Endothelial cell of umbilical vein (primary cell): ENCODE results near the gene IGFBP2. TPM values are rescaled to one million over a fixed set of nuclear protein-coding genes. Genes with fewer than 3 reads are reported as not detected.

Experiments
- BruUV-seq: library from RNA; stranded (reverse); fragments of 400-500 nt; replicated peaks from 2 replicates; lab custom pipeline; 2021; lab: Mats Ljungman, UMichigan
- CTCF ChIA-PET: fragments of 300-600, 350-600 bp; sonication (Branson Sonifier 250); formaldehyde crosslinking; loops from one replicate; lab custom pipeline; 2021; ENCODE audit warnings: antibody characterized with exemption, inconsistent platforms; lab: Charles Lee
- POLR2A ChIA-PET: fragments of 300-600, 350-600 bp; sonication (Branson Sonifier 250); formaldehyde crosslinking; loops from one replicate; lab custom pipeline; 2021; ENCODE audit warnings: antibody characterized with exemption, inconsistent platforms; lab: Charles Lee
- DNase-seq: peaks from one replicate; pipeline ENCODE4 v3.0.0-alpha.2; 2011; ENCODE audit warnings: low read depth, low spot score
- FAIRE-seq: peaks from 2 replicates; lab custom pipeline; 2011; peaks lifted over from hg19 to GRCh38; lab: Jason Lieb, UNC
- H2AFZ ChIP-seq: 2 replicates; pipeline ENCODE4 v1.6.0; 2012; ENCODE audit warnings: low read depth, low read length, control low read depth, inconsistent platforms
- H3K27ac ChIP-seq: 2 replicates; pipeline ENCODE4 v1.5.1; 2011; ENCODE audit warnings: low read depth, mild to moderate bottlenecking, control low read depth, low read length, moderate library complexity; ENCODE audit not compliant: insufficient read depth
- H3K27me3 ChIP-seq, 2 experiments: 2 replicates each; pipeline versions ENCODE4 v1.6.0 to v1.6.1; 2011; ENCODE audit warnings: low read length in 2 of 2, mixed read lengths in 1 of 2; ENCODE audit not compliant: control insufficient read depth in 2 of 2, insufficient read depth in 2 of 2
- H3K36me3 ChIP-seq, 2 experiments: 2 replicates in 1 of 2; 3 replicates in 1 of 2; pipeline ENCODE4 v1.5.1; 2011; ENCODE audit warnings: low read length in 2 of 2, mild to moderate bottlenecking in 1 of 2, moderate library complexity in 1 of 2; ENCODE audit not compliant: control insufficient read depth in 2 of 2, insufficient read depth in 2 of 2; ENCODE audit errors: extremely low read depth in 1 of 2
- H3K4me1 ChIP-seq: 3 replicates; pipeline ENCODE4 v1.5.1; 2011; ENCODE audit warnings: mild to moderate bottlenecking, low read length; ENCODE audit not compliant: control insufficient read depth, insufficient read depth; ENCODE audit errors: extremely low read depth
- H3K4me2 ChIP-seq: 2 replicates; pipeline ENCODE4 v1.6.1; 2011; ENCODE audit warnings: low read length, control low read depth, mixed read lengths; ENCODE audit not compliant: insufficient read depth
- H3K4me3 ChIP-seq, 3 experiments: fragments of 200-600 bp in 1 of 3; sonication (generic), shearing (Covaris generic) in 1 of 3; replicated peaks in 1 of 3; 2 replicates each; pipeline ENCODE4 v1.5.1; 2011 to 2016; ENCODE audit warnings: control low read depth in 3 of 3, low read length in 3 of 3, mild to moderate bottlenecking in 2 of 3, inconsistent platforms in 1 of 3, low read depth in 1 of 3, moderate library complexity in 1 of 3; ENCODE audit not compliant: insufficient read depth in 1 of 3
- H3K79me2 ChIP-seq: 2 replicates; pipeline ENCODE4 v1.6.0; 2012; ENCODE audit warnings: low read length, inconsistent platforms; ENCODE audit not compliant: control insufficient read depth, insufficient read depth
- H3K9ac ChIP-seq: replicated peaks from 2 replicates; pipeline ENCODE3; 2011; ENCODE audit warnings: low read length, control low read depth; ENCODE audit not compliant: insufficient read depth; ENCODE audit errors: extremely low read depth
- H3K9me1 ChIP-seq: replicated peaks from 3 replicates; pipeline ENCODE4 v1.6.0; 2011; ENCODE audit warnings: mild to moderate bottlenecking, low read length; ENCODE audit not compliant: control insufficient read depth, insufficient read depth; ENCODE audit errors: extremely low read depth
- H3K9me3 ChIP-seq: replicated peaks from 2 replicates; pipeline ENCODE4 v1.5.1; 2012; ENCODE audit warnings: low read length, inconsistent platforms; ENCODE audit not compliant: control insufficient read depth, insufficient read depth
- H4K20me1 ChIP-seq: replicated peaks from 2 replicates; pipeline ENCODE3; 2011; ENCODE audit warnings: mild to moderate bottlenecking, low read length; ENCODE audit not compliant: control insufficient read depth, insufficient read depth; ENCODE audit errors: extremely low read depth
- EZH2 ChIP-seq: IDR thresholded peaks from 2 replicates; pipeline ENCODE4 v1.6.1; 2012; ENCODE audit warnings: borderline replicate concordance, low read depth, mild to moderate bottlenecking, moderate library complexity, low read length, inconsistent platforms; ENCODE audit not compliant: severe bottlenecking
- FOS ChIP-seq: IDR thresholded peaks from 2 replicates; pipeline ENCODE4 v1.6.1; 2011; ENCODE audit warnings: mild to moderate bottlenecking, low read length, moderate library complexity, borderline replicate concordance; ENCODE audit not compliant: insufficient read depth
- GATA2 ChIP-seq: IDR thresholded peaks from 2 replicates; pipeline ENCODE4 v1.7.0; 2011; ENCODE audit warnings: low read depth, mild to moderate bottlenecking, moderate library complexity, mixed read lengths, low read length; ENCODE audit not compliant: insufficient read length, insufficient read depth
- JUN ChIP-seq: IDR thresholded peaks from 2 replicates; pipeline ENCODE4 v1.6.1; 2011; ENCODE audit warnings: borderline replicate concordance, low read depth; ENCODE audit not compliant: insufficient read length, insufficient read depth
- MYC ChIP-seq: IDR thresholded peaks from one replicate; pipeline ENCODE4 v1.6.1; 2011; ENCODE audit warnings: mild to moderate bottlenecking, low read depth, low read length
- POLR2A ChIP-seq: IDR thresholded peaks from 2 replicates; pipeline ENCODE4 v1.6.1; 2012; ENCODE audit warnings: low read depth, mild to moderate bottlenecking, control low read depth, low read length
- POLR2AphosphoS5 ChIP-seq: IDR thresholded peaks from 2 replicates; pipeline ENCODE4 v1.6.1; 2012; ENCODE audit warnings: low read depth, mild to moderate bottlenecking, control low read depth, low read length, moderate library complexity; ENCODE audit not compliant: insufficient read depth
- dilution Hi-C: fragments of 300-500 bp; cut with MboI; formaldehyde crosslinking; loops from one replicate; pipeline ENCODE4 v1.15.0; 2019; ENCODE audit warnings: low sequenced_read_pairs; ENCODE audit not compliant: extremely low pct_ligation_motif_present
- intact Hi-C: fragments of 100-400 bp; cut with micrococcal nuclease; formaldehyde crosslinking; loops from one replicate; pipeline ENCODE4 v1.10.0; 2022
- polyA plus RNA-seq, 4 experiments: library from polyadenylated mRNA; depleted of rRNA in 3 of 4; stranded (reverse) in 3 of 4; unstranded in 1 of 4; fragments of >200 nt; gene quantifications; 2 replicates each; pipeline versions ENCODE4 v1.2.1 to v1.2.3, GENCODE V29; 2011 to 2012; ENCODE audit warnings: missing spikeins in 1 of 4
- total RNA-seq: library from RNA; stranded (reverse); gene quantifications from 2 replicates; pipeline ENCODE4 v1.2.3, GENCODE V29; 2021
- TF ChIP-seq, protein P1 (sequence below): IDR thresholded peaks from 2 replicates; pipeline ENCODE4 v1.6.1; 2011; ENCODE audit not compliant: insufficient read depth, insufficient read length
- TF ChIP-seq, protein P2 (sequence below), 2 donors: IDR thresholded peaks; 1 replicate in 1 of 2; 2 replicates in 1 of 2; pipeline ENCODE4 v1.5.1; 2011; ENCODE audit warnings: low read length in 2 of 2, mild to moderate bottlenecking in 2 of 2, moderate library complexity in 2 of 2, control low read depth in 1 of 2, inconsistent platforms in 1 of 2, low read depth in 1 of 2; ENCODE audit not compliant: insufficient read depth in 1 of 2; ENCODE audit errors: extremely low read depth in 1 of 2

IGFBP2 gene
- total and polyA plus RNA-seq, 2 donors (not counting 3 experiments of a cell fraction or from before 2014, with no cell fraction given), result 212 to 261 TPM

DNA sequence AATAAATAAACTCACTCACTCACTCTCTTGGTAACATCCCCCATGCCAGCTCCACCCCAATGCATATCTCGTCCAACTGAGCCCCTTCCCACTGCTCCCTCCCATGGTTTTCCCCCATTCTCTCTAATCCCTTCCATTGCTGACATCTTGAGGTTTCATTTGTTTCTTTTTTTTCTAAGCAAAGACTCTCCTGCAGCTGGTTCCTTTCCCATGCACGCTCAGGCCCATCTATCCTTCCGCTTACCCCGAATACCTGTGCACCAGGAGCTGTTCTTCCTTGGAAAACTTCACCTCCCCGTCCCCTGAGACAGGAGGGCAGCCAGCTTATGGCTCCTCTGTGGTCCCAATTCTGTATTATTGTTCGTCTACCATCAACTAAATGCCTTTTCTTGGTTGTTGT is 41.7 kb upstream of the IGFBP2 start:
- POLR2A ChIA-PET, result no interaction called here
- no peak for FAIRE-seq

More for the DNA sequence above, 41.7 kb upstream of the IGFBP2 start:
- TF ChIP-seq FOS, result no peak
- TF ChIP-seq, protein P1, sequence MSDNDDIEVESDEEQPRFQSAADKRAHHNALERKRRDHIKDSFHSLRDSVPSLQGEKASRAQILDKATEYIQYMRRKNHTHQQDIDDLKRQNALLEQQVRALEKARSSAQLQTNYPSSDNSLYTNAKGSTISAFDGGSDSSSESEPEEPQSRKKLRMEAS, result no peak
- no peak for TF ChIP-seq POLR2AphosphoS5
- no peak for TF ChIP-seq EZH2
- TF ChIP-seq, protein P2, sequence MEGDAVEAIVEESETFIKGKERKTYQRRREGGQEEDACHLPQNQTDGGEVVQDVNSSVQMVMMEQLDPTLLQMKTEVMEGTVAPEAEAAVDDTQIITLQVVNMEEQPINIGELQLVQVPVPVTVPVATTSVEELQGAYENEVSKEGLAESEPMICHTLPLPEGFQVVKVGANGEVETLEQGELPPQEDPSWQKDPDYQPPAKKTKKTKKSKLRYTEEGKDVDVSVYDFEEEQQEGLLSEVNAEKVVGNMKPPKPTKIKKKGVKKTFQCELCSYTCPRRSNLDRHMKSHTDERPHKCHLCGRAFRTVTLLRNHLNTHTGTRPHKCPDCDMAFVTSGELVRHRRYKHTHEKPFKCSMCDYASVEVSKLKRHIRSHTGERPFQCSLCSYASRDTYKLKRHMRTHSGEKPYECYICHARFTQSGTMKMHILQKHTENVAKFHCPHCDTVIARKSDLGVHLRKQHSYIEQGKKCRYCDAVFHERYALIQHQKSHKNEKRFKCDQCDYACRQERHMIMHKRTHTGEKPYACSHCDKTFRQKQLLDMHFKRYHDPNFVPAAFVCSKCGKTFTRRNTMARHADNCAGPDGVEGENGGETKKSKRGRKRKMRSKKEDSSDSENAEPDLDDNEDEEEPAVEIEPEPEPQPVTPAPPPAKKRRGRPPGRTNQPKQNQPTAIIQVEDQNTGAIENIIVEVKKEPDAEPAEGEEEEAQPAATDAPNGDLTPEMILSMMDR (IDR thresholded peaks at IDR 0.05; ENCODE audit: extremely low read depth in 1 of 2, insufficient read depth in 1 of 2, low read depth in 1 of 2, low read length in 2 of 2), result no peak
- TF ChIP-seq GATA2, result no peak
- TF ChIP-seq POLR2A, result no peak
- no peak for TF ChIP-seq MYC
- no peak for TF ChIP-seq JUN
- Histone ChIP-seq H3K4me1 (peaks cover 2% of the 10 kb centered on the region), H3K4me2 (no peak overlapping the region), H3K9ac (no peak overlapping the region), H4K20me1 (no peaks in the 10 kb centered on the region), H2AFZ (no peak overlapping the region), H3K36me3 (no peaks in the 10 kb centered on the region), H3K27me3 (peaks cover 0 to 1% of the 10 kb centered on the region in 2 experiments), H3K4me3 (no peak overlapping the region), H3K79me2 (no peaks in the 10 kb centered on the region), H3K9me1 (no peaks in the 10 kb centered on the region), H3K9me3 (no peaks in the 10 kb centered on the region), H3K27ac (no peak overlapping the region)
- DNase-seq, result no peak
- dilution Hi-C loops, result no loop called here
- intact Hi-C loops, result no loop called here
- no TSS peak for BruUV-seq
- CTCF ChIA-PET, result interaction anchor here (2.7 kb wide), 1 partner anchor 72 kb away, joined by 10 read pairs; no protein-coding TSS in a partner anchor
